ENCODE results near the gene EBF3.
A peak's percentile ranks its signal among the peaks of the same experiment; 100 is the strongest.

Gene EBF3

GRCh38 chr10:129932182-129932581 lies 31.9 kb downstream of the EBF3 start:
- no peak for TF ChIP-seq CTCF (IDR thresholded peaks at IDR 0.05; ENCODE audit: low read length, missing control alignments)
- no peak overlapping the region for H3K4me3 ChIP-seq (replicated peaks; ENCODE audit: low read depth, low read length)
- no peak for DNase-seq (ENCODE audit: low read depth)

- no peak for DNase-seq (ENCODE audit: low read depth)
- peak; percentile 13 for TF ChIP-seq CTCF (IDR thresholded peaks at IDR 0.05; ENCODE audit: low read length, missing control alignments)
- no peak overlapping the region for H3K4me3 ChIP-seq (replicated peaks; ENCODE audit: low read depth, low read length)
Measured at GRCh38 chr10:129929343-129930292, 34.5 kb downstream of the EBF3 start.

- no peak overlapping the region for H3K4me3 ChIP-seq (replicated peaks; ENCODE audit: low read depth, low read length)
- no peak for TF ChIP-seq CTCF (IDR thresholded peaks at IDR 0.05; ENCODE audit: low read length, missing control alignments)
- DNase-seq (ENCODE audit: low read depth): no peak
Measured at GRCh38 chr10:129927351-129928120, 36.5 kb downstream of the EBF3 start.

GRCh38 chr10:129926066-129927055 lies 37.7 kb downstream of the EBF3 start:
- no peak for TF ChIP-seq CTCF (IDR thresholded peaks at IDR 0.05; ENCODE audit: low read length, missing control alignments)
- no peak for DNase-seq (ENCODE audit: low read depth)
- no peak overlapping the region for H3K4me3 ChIP-seq (replicated peaks; ENCODE audit: low read depth, low read length)

- no peak overlapping the region for H3K4me3 ChIP-seq (replicated peaks; ENCODE audit: low read depth, low read length)
- no peak for TF ChIP-seq CTCF (IDR thresholded peaks at IDR 0.05; ENCODE audit: low read length, missing control alignments)
- no peak for DNase-seq (ENCODE audit: low read depth)
Measured at GRCh38 chr10:129924375-129925085, 39.5 kb downstream of the EBF3 start.
